ENCODE data around the gene TMEM38A.

Gene TMEM38A

GRCh38 chr19:16623066-16623465, 37.9 kb upstream of the TMEM38A start:
- Histone ChIP-seq H3K9me3 (no peaks in the 10 kb centered on the region), H3K27me3 (no peaks in the 10 kb centered on the region), H3K4me1 (ENCODE audit: control insufficient read depth in 1 of 2, insufficient read depth in 1 of 2, low read depth in 1 of 2, low read length in 1 of 2) (peaks cover 35 to 49% of the 10 kb centered on the region in 2 experiments), H3K27ac (no peak overlapping the region), H3K4me3 (ENCODE audit: low read depth in 1 of 2, low read length in 1 of 2) (no peak overlapping the region), H3K36me3 (peaks cover 8% of the 10 kb centered on the region)
- TF ChIP-seq, protein P1, sequence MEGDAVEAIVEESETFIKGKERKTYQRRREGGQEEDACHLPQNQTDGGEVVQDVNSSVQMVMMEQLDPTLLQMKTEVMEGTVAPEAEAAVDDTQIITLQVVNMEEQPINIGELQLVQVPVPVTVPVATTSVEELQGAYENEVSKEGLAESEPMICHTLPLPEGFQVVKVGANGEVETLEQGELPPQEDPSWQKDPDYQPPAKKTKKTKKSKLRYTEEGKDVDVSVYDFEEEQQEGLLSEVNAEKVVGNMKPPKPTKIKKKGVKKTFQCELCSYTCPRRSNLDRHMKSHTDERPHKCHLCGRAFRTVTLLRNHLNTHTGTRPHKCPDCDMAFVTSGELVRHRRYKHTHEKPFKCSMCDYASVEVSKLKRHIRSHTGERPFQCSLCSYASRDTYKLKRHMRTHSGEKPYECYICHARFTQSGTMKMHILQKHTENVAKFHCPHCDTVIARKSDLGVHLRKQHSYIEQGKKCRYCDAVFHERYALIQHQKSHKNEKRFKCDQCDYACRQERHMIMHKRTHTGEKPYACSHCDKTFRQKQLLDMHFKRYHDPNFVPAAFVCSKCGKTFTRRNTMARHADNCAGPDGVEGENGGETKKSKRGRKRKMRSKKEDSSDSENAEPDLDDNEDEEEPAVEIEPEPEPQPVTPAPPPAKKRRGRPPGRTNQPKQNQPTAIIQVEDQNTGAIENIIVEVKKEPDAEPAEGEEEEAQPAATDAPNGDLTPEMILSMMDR (IDR thresholded peaks at IDR 0.05), result no peak

- Histone ChIP-seq H3K4me1 (ENCODE audit: control insufficient read depth in 1 of 2, insufficient read depth in 1 of 2, low read depth in 1 of 2, low read length in 1 of 2) (peaks cover 36 to 45% of the 10 kb centered on the region in 2 experiments), H3K36me3 (peaks cover 8% of the 10 kb centered on the region), H3K27me3 (no peaks in the 10 kb centered on the region), H3K27ac (no peak overlapping the region), H3K4me3 (ENCODE audit: low read depth in 1 of 2, low read length in 1 of 2) (no peak overlapping the region), H3K9me3 (no peaks in the 10 kb centered on the region)
- TF ChIP-seq, protein P1 (IDR thresholded peaks at IDR 0.05), result no peak
These were observed 37.4 kb upstream of the TMEM38A start for GRCh38 chr19:16623576-16623975.

DNA sequence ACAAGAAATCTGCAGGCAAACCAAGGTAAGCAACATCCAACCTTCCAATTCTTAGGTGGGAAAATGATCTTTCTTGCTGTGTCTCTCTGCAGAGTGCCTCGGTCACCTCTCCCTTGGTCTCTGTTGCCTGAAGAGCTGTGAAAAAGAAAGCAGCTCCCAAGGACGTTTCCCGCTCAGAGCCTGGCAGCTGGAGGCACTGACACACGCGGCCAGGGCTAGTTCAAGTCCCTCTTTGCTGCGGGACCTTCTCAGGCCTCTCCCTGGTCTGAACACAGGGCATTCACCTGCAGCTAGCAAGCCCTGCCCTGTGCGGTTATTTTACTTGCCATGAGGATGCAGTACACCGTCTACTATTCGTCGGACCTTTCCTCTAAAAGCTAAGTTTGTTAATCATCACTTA, 36.7 kb upstream of the TMEM38A start:
- Histone ChIP-seq H3K4me1 (ENCODE audit: control insufficient read depth in 1 of 2, insufficient read depth in 1 of 2, low read depth in 1 of 2, low read length in 1 of 2) (peaks cover 42 to 49% of the 10 kb centered on the region in 2 experiments), H3K9me3 (no peaks in the 10 kb centered on the region), H3K27me3 (no peaks in the 10 kb centered on the region), H3K27ac (peak overlapping the region; percentile 89), H3K4me3 (ENCODE audit: low read depth in 1 of 2, low read length in 1 of 2) (no peak overlapping the region), H3K36me3 (peaks cover 8% of the 10 kb centered on the region)
- TF ChIP-seq, protein P1 (IDR thresholded peaks at IDR 0.05), result no peak

DNA sequence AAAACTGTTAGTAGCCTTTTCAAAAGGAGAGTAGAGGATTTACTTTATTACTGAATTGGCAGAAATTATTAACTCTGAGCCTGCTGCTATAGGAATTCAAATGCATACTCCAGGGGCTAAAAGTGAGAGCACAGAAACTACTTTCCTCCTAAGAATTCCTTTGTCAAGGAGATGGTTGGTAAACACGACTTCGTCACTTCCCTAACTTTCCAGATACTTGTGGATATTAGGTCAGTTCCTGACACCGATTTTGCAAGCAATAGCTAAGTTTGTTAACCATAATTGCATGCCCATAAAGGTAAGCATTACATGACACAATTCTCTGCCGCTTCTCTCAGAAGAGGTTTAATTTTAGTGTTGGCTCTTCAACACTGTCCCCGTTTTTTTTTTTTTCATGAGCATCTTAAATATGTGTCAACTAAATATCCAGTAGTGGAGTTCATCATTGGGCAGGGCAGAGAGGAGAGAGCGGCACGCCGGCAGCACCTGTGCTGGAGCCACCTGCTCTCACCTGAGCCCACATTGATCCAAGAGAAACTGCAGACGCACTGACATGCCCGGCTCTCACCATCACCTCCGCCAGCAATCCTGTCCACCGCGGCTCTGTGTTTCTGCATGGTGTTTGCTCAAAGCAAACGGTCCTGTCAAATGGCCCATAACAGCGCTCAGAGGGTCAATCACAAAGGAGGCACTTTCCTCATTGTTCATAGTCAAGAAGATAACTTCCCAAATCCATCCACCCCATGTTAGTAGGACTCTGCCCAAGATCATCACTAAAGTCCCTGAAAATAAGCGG, 35.6 kb upstream of the TMEM38A start:
- H3K27ac ChIP-seq, result peak overlapping the region; percentile 89
- H3K4me1 ChIP-seq (ENCODE audit: control insufficient read depth in 1 of 2, insufficient read depth in 1 of 2, low read depth in 1 of 2, low read length in 1 of 2), result peaks cover 43 to 48% of the 10 kb centered on the region in 2 experiments
- H3K4me3 ChIP-seq (ENCODE audit: low read depth in 1 of 2, low read length in 1 of 2), result no peak overlapping the region
- H3K36me3 ChIP-seq, result peaks cover 13% of the 10 kb centered on the region
- TF ChIP-seq, protein P1 (IDR thresholded peaks at IDR 0.05), result no peak
- no peaks in the 10 kb centered on the region for H3K9me3 ChIP-seq
- H3K27me3 ChIP-seq, result no peaks in the 10 kb centered on the region

- Histone ChIP-seq H3K4me3 (ENCODE audit: low read depth in 1 of 2, low read length in 1 of 2) (peak overlapping the region; percentile 86 to 93), H3K27me3 (no peaks in the 10 kb centered on the region)
These were observed 34.1 kb upstream of the TMEM38A start for GRCh38 chr19:16626796-16627192.

More at GRCh38 chr19:16626796-16627192, 34.1 kb upstream of the TMEM38A start:
- peaks cover 43 to 48% of the 10 kb centered on the region in 2 experiments for H3K4me1 ChIP-seq (ENCODE audit: control insufficient read depth in 1 of 2, insufficient read depth in 1 of 2, low read depth in 1 of 2, low read length in 1 of 2)
- H3K27ac ChIP-seq, result peak overlapping the region; percentile 89
- TF ChIP-seq, protein P1 (IDR thresholded peaks at IDR 0.05), result no peak
- no peaks in the 10 kb centered on the region for H3K9me3 ChIP-seq
- peaks cover 25% of the 10 kb centered on the region for H3K36me3 ChIP-seq

Data from neutrophil (primary cell).